HEK293 (cell line): ENCODE results near the gene ABCB4.

Source experiments
- CTCF ChIA-PET: fragments of 350-600 bp; formaldehyde crosslinking; extraction: SDS; loops from one replicate; lab custom pipeline; 2021; ENCODE audit warnings: antibody characterized with exemption; lab: Yijun Ruan, JAX
- POLR2A ChIA-PET: fragments of 300-600 bp; formaldehyde crosslinking; extraction: SDS; loops from one replicate; lab custom pipeline; 2020; ENCODE audit warnings: antibody characterized with exemption, inconsistent platforms; lab: Yijun Ruan, JAX
- H3K27ac ChIP-seq: fragments of 200-500 bp; sonication (Bioruptor generic); 2 replicates; pipeline ENCODE4 v1.5.1; 2014; ENCODE audit warnings: low read depth, low read length, control low read depth, inconsistent platforms; ENCODE audit errors: extremely low read depth
- H3K36me3 ChIP-seq, 2 experiments: fragments of 200-500 bp in 1 of 2; sonication (Bioruptor generic) in 1 of 2; 1 replicate in 1 of 2; 2 replicates in 1 of 2; pipeline ENCODE4 v1.5.1; 2014 to 2017; ENCODE audit warnings: inconsistent platforms in 2 of 2, low read length in 2 of 2; ENCODE audit not compliant: control insufficient read depth in 2 of 2, insufficient read depth in 1 of 2
- H3K4me1 ChIP-seq: fragments of 200-500 bp; sonication (Bioruptor generic); 2 replicates; pipeline ENCODE4 v1.5.1; 2014; ENCODE audit warnings: mild to moderate bottlenecking, low read length, inconsistent platforms; ENCODE audit not compliant: control insufficient read depth, insufficient read depth
- H3K4me3 ChIP-seq: 2 replicates; pipeline ENCODE4 v1.5.1; 2011; ENCODE audit warnings: low read depth, mild to moderate bottlenecking, control low read depth, low read length, moderate library complexity
- H3K9me3 ChIP-seq: fragments of 200-500 bp; sonication (Bioruptor generic); 2 replicates; pipeline ENCODE4 v1.5.1; 2014; ENCODE audit warnings: low read depth, low read length, inconsistent platforms; ENCODE audit not compliant: control insufficient read depth, insufficient read depth
- HOXC10 ChIP-seq: sonication (generic); formaldehyde crosslinking; IDR thresholded peaks from 2 replicates; pipeline ENCODE4 v1.8.1; 2023; ENCODE audit warnings: mild to moderate bottlenecking, missing genetic modification reagents
- MEIS1 ChIP-seq: sonication (generic); formaldehyde crosslinking; IDR thresholded peaks from 2 replicates; pipeline ENCODE4 v1.8.1; 2022; ENCODE audit warnings: missing genetic modification reagents, mild to moderate bottlenecking, borderline replicate concordance
- OVOL3 ChIP-seq: fragments of 450-650 bp; formaldehyde crosslinking; IDR thresholded peaks from 2 replicates; pipeline ENCODE4 v1.5.1; 2016; ENCODE audit warnings: missing biosample characterization, missing genetic modification characterization
- TRIM28 ChIP-seq: IDR thresholded peaks from 2 replicates; pipeline ENCODE4 v1.6.1; 2011; ENCODE audit warnings: low read length, control low read depth, borderline replicate concordance
- WT1 ChIP-seq: fragments of 450-650 bp; formaldehyde crosslinking; IDR thresholded peaks from 2 replicates; pipeline ENCODE4 v1.5.1; 2016; ENCODE audit warnings: missing biosample characterization, missing genetic modification characterization
- YY1 ChIP-seq: fragments of 450-650 bp; formaldehyde crosslinking; IDR thresholded peaks from 2 replicates; pipeline ENCODE4 v1.5.1; 2018; ENCODE audit warnings: missing biosample characterization, missing genetic modification characterization
- ZBTB17 ChIP-seq: fragments of 450-650 bp; formaldehyde crosslinking; IDR thresholded peaks from 2 replicates; pipeline ENCODE4 v1.5.1; 2016; ENCODE audit warnings: missing biosample characterization, missing genetic modification characterization
- ZBTB20 ChIP-seq: fragments of 450-650 bp; formaldehyde crosslinking; IDR thresholded peaks from 2 replicates; pipeline ENCODE4 v1.5.1; 2016; ENCODE audit warnings: missing biosample characterization, missing genetic modification characterization
- ZNF16 ChIP-seq: fragments of 450-650 bp; formaldehyde crosslinking; IDR thresholded peaks from 2 replicates; pipeline ENCODE4 v1.5.1; 2016; ENCODE audit warnings: low read depth, missing biosample characterization, missing genetic modification characterization
- ZNF24 ChIP-seq: fragments of 450-650 bp; formaldehyde crosslinking; IDR thresholded peaks from 2 replicates; pipeline ENCODE4 v1.5.1; 2016; ENCODE audit warnings: missing biosample characterization, missing genetic modification characterization
- ZNF302 ChIP-seq: fragments of 450-650 bp; formaldehyde crosslinking; IDR thresholded peaks from 2 replicates; pipeline ENCODE4 v1.5.1; 2016; ENCODE audit warnings: missing biosample characterization, missing genetic modification characterization, low read depth
- ZNF324 ChIP-seq: fragments of 450-650 bp; formaldehyde crosslinking; IDR thresholded peaks from 2 replicates; pipeline ENCODE4 v1.5.1; 2016; ENCODE audit warnings: missing biosample characterization, missing genetic modification characterization
- ZNF433 ChIP-seq: fragments of 450-650 bp; formaldehyde crosslinking; IDR thresholded peaks from 2 replicates; pipeline ENCODE4 v1.5.1; 2016; ENCODE audit warnings: missing biosample characterization, missing genetic modification characterization, low read depth
- ZNF558 ChIP-seq: fragments of 450-650 bp; formaldehyde crosslinking; IDR thresholded peaks from 2 replicates; pipeline ENCODE4 v1.5.1; 2016; ENCODE audit warnings: missing biosample characterization, missing genetic modification characterization
- ZNF580 ChIP-seq: fragments of 450-650 bp; formaldehyde crosslinking; IDR thresholded peaks from 2 replicates; pipeline ENCODE4 v1.5.1; 2016; ENCODE audit warnings: missing biosample characterization, missing genetic modification characterization
- ZNF664 ChIP-seq: fragments of 450-650 bp; formaldehyde crosslinking; IDR thresholded peaks from 2 replicates; pipeline ENCODE4 v1.5.1; 2016; ENCODE audit warnings: missing biosample characterization, missing genetic modification characterization
- ZNF677 ChIP-seq: fragments of 450-650 bp; IDR thresholded peaks from 2 replicates; pipeline ENCODE4 v1.5.0; 2018; ENCODE audit warnings: missing biosample characterization, mild to moderate bottlenecking, missing genetic modification characterization, moderate library complexity
- ZNF707 ChIP-seq: fragments of 450-650 bp; formaldehyde crosslinking; IDR thresholded peaks from 2 replicates; pipeline ENCODE4 v1.5.1; 2016; ENCODE audit warnings: missing biosample characterization, missing genetic modification characterization
- ZNF777 ChIP-seq: fragments of 450-650 bp; formaldehyde crosslinking; IDR thresholded peaks from 2 replicates; pipeline ENCODE4 v1.5.1; 2017; ENCODE audit warnings: missing biosample characterization, missing genetic modification characterization, borderline replicate concordance
- ZNF830 ChIP-seq: fragments of 450-650 bp; IDR thresholded peaks from 2 replicates; pipeline ENCODE4 v1.5.0; 2018; ENCODE audit warnings: missing biosample characterization, missing genetic modification characterization, low read depth, mild to moderate bottlenecking, moderate library complexity
- ZNF837 ChIP-seq: fragments of 450-650 bp; formaldehyde crosslinking; IDR thresholded peaks from 2 replicates; pipeline ENCODE4 v1.5.1; 2016; ENCODE audit warnings: missing biosample characterization, missing genetic modification characterization
- ZNF843 ChIP-seq: fragments of 450-650 bp; formaldehyde crosslinking; IDR thresholded peaks from 2 replicates; pipeline ENCODE4 v1.5.1; 2016; ENCODE audit warnings: missing biosample characterization, missing genetic modification characterization
- TF ChIP-seq, protein P1 (sequence below): fragments of 450-650 bp; formaldehyde crosslinking; optimal IDR thresholded peaks from 2 replicates; pipeline ENCODE3; 2016; ENCODE audit warnings: missing biosample characterization, mild to moderate bottlenecking, missing genetic modification characterization
- TF ChIP-seq, protein P2 (sequence below): fragments of 450-650 bp; formaldehyde crosslinking; IDR thresholded peaks from 2 replicates; pipeline ENCODE4 v1.5.1; 2016; ENCODE audit warnings: missing biosample characterization, missing genetic modification characterization

The ABCB4 gene

GRCh38 chr7:87391020-87391701 is 84.3 kb downstream of the ABCB4 start:
- H3K4me3 ChIP-seq: no peak overlapping the region
- H3K4me1 ChIP-seq: no peaks in the 10 kb centered on the region
- no peak for TF ChIP-seq ZNF324
- TF ChIP-seq ZNF24 (tag by site-specific recombination): no peak
- no peak for TF ChIP-seq ZNF777 (tag by site-specific recombination)
- TF ChIP-seq ZNF843: no peak
- no peak for TF ChIP-seq ZNF837 (tag by site-specific recombination)
- TF ChIP-seq, protein P1, sequence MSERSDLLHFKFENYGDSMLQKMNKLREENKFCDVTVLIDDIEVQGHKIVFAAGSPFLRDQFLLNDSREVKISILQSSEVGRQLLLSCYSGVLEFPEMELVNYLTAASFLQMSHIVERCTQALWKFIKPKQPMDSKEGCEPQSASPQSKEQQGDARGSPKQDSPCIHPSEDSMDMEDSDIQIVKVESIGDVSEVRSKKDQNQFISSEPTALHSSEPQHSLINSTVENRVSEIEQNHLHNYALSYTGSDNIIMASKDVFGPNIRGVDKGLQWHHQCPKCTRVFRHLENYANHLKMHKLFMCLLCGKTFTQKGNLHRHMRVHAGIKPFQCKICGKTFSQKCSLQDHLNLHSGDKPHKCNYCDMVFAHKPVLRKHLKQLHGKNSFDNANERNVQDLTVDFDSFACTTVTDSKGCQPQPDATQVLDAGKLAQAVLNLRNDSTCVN (tag by site-specific recombination): no peak
- TF ChIP-seq OVOL3 (tag by site-specific recombination): no peak
- peaks cover 0 to 27% of the 10 kb centered on the region in 2 experiments; a peak in 2 of 3 replicates for H3K36me3 ChIP-seq
- no peaks in the 10 kb centered on the region for H3K9me3 ChIP-seq
- ChIA-PET POLR2A (no interaction called here), CTCF (interaction anchor here (0.6 kb wide), 1 partner anchor 9 kb away, joined by 3 read pairs; no protein-coding TSS in a partner anchor)
- H3K27ac ChIP-seq: no peak overlapping the region

- no peak overlapping the region for H3K4me3 ChIP-seq
- H3K27ac ChIP-seq: no peak overlapping the region
- ChIA-PET CTCF (interaction anchor here (0.7 kb wide), 1 partner anchor 505 kb away, joined by 3 read pairs; no protein-coding TSS in a partner anchor), POLR2A (no interaction called here)
- TF ChIP-seq ZNF664 (tag by site-specific recombination) (no peak), HOXC10 (CRISPR knock-in tag) (no peak), MEIS1 (CRISPR knock-in tag) (no peak), ZBTB17 (no peak), ZNF558 (tag by site-specific recombination) (no peak), ZNF16 (tag by site-specific recombination) (no peak), ZNF707 (tag by site-specific recombination) (no peak), ZNF580 (no peak), ZNF302 (tag by site-specific recombination) (no peak), ZNF830 (tag by site-specific recombination) (no peak), WT1 (no peak), YY1 (no peak), ZBTB20 (tag by site-specific recombination) (no peak), ZNF677 (tag by site-specific recombination) (no peak), TRIM28 (no peak), ZNF433 (tag by site-specific recombination) (no peak)
- TF ChIP-seq, protein P2, sequence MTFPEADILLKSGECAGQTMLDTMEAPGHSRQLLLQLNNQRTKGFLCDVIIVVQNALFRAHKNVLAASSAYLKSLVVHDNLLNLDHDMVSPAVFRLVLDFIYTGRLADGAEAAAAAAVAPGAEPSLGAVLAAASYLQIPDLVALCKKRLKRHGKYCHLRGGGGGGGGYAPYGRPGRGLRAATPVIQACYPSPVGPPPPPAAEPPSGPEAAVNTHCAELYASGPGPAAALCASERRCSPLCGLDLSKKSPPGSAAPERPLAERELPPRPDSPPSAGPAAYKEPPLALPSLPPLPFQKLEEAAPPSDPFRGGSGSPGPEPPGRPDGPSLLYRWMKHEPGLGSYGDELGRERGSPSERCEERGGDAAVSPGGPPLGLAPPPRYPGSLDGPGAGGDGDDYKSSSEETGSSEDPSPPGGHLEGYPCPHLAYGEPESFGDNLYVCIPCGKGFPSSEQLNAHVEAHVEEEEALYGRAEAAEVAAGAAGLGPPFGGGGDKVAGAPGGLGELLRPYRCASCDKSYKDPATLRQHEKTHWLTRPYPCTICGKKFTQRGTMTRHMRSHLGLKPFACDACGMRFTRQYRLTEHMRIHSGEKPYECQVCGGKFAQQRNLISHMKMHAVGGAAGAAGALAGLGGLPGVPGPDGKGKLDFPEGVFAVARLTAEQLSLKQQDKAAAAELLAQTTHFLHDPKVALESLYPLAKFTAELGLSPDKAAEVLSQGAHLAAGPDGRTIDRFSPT: no peak
- TF ChIP-seq, protein P1 (tag by site-specific recombination): no peak
- peaks cover 6 to 9% of the 10 kb centered on the region in 2 experiments for H3K36me3 ChIP-seq
- H3K9me3 ChIP-seq: no peaks in the 10 kb centered on the region
- H3K4me1 ChIP-seq: no peaks in the 10 kb centered on the region
Observed at GRCh38 chr7:87380905-87381304, 94.6 kb downstream of the ABCB4 start.
